Panc1 (cell line): ENCODE measurements around the gene ADAMTS6. TPM values are rescaled to one million over a fixed set of nuclear protein-coding genes. Genes with fewer than 3 reads are reported as not detected.

Source experiments
- ATAC-seq: fragments of 200-7000 bp; cut with Tn5 transposase; 2 replicates; pipeline ENCODE4 v1.9.1; 2020; ENCODE audit warnings: mild to moderate bottlenecking, moderate library complexity
- BruUV-seq: library from RNA; stranded (reverse); fragments of 400-500 nt; replicated peaks from 2 replicates; lab custom pipeline; 2021; lab: Mats Ljungman, UMichigan
- CTCF ChIA-PET: fragments of 300-600 bp; sonication (Branson Sonifier 250); formaldehyde crosslinking; loops from one replicate; lab custom pipeline; 2022; ENCODE audit warnings: antibody characterized with exemption; lab: Charles Lee
- POLR2A ChIA-PET: fragments of 300-600 bp; sonication (Branson Sonifier 250); formaldehyde crosslinking; loops from one replicate; lab custom pipeline; 2022; ENCODE audit warnings: antibody characterized with exemption; lab: Charles Lee
- DNase-seq: peaks from one replicate; pipeline ENCODE4 v3.0.0-alpha.2; 2010; ENCODE audit warnings: low read depth, low spot score
- H3K27ac ChIP-seq: 2 replicates; pipeline ENCODE4 v1.5.1; 2011; ENCODE audit warnings: mild to moderate bottlenecking, low read length, inconsistent platforms
- H3K27me3 ChIP-seq: fragments of 200-500 bp; sonication (Bioruptor generic); 2 replicates; pipeline ENCODE4 v1.6.0; 2014; ENCODE audit warnings: low read length, inconsistent platforms; ENCODE audit not compliant: control insufficient read depth, insufficient read depth
- H3K36me3 ChIP-seq: fragments of 200-500 bp; sonication (Bioruptor generic); 2 replicates; pipeline ENCODE4 v1.5.1; 2014; ENCODE audit warnings: inconsistent platforms, mild to moderate bottlenecking, low read length, moderate library complexity; ENCODE audit not compliant: control insufficient read depth, insufficient read depth
- H3K4me1 ChIP-seq: 2 replicates; pipeline ENCODE4 v1.5.1; 2011; ENCODE audit warnings: inconsistent platforms, mild to moderate bottlenecking, low read length, moderate library complexity; ENCODE audit not compliant: control insufficient read depth, insufficient read depth
- H3K4me3 ChIP-seq, 2 experiments: 2 replicates each; pipeline ENCODE4 v1.5.1; 2011 to 2012; ENCODE audit warnings: low read depth in 2 of 2, low read length in 2 of 2, mild to moderate bottlenecking in 2 of 2, inconsistent platforms in 1 of 2, moderate library complexity in 1 of 2
- H3K9me3 ChIP-seq: fragments of 200-500 bp; sonication (Bioruptor generic); 2 replicates; pipeline ENCODE4 v1.5.1; 2014; ENCODE audit warnings: low read depth, mild to moderate bottlenecking, inconsistent platforms, low read length, moderate library complexity; ENCODE audit not compliant: control insufficient read depth, insufficient read depth
- POLR2AphosphoS5 ChIP-seq: IDR thresholded peaks from 2 replicates; pipeline ENCODE4 v1.6.1; 2012; ENCODE audit warnings: mild to moderate bottlenecking, low read depth, low read length, moderate library complexity
- SIN3A ChIP-seq: IDR thresholded peaks from 2 replicates; pipeline ENCODE4 v1.6.1; 2012; ENCODE audit warnings: low read depth, mild to moderate bottlenecking, low read length, moderate library complexity, borderline replicate concordance; ENCODE audit not compliant: insufficient read depth
- TCF7L2 ChIP-seq: IDR thresholded peaks from 2 replicates; pipeline ENCODE4 v1.6.1; 2011; ENCODE audit warnings: mild to moderate bottlenecking, low read depth, low read length, inconsistent platforms
- in situ Hi-C: cut with HindIII; loops from 2 replicates; pipeline ENCODE4 v1.10.0; 2016; ENCODE audit warnings: low sequenced_read_pairs, low pct_unique_long_range_greater_than_20kb
- intact Hi-C: fragments of 100-400 bp; cut with micrococcal nuclease; formaldehyde crosslinking; loops from one replicate; pipeline ENCODE4 v1.10.0; 2022; ENCODE audit not compliant: unreplicated experiment
- total RNA-seq: library from RNA; stranded (reverse); gene quantifications from one replicate; pipeline ENCODE4 v1.2.1, GENCODE V29; 2021; ENCODE audit not compliant: unreplicated experiment
- TF ChIP-seq, protein P1 (sequence below): fragments of 450-650 bp; IDR thresholded peaks from 2 replicates; pipeline ENCODE4 v1.5.1; 2017; ENCODE audit warnings: mild to moderate bottlenecking
- TF ChIP-seq, protein P2 (sequence below), 2 experiments: IDR thresholded peaks; 2 replicates each; pipeline ENCODE4 v1.6.1; 2011 to 2012; ENCODE audit warnings: low read depth in 2 of 2, control low read depth in 1 of 2, low read length in 1 of 2, mild to moderate bottlenecking in 1 of 2, moderate library complexity in 1 of 2; ENCODE audit not compliant: insufficient read depth in 1 of 2

ADAMTS6 gene
- total RNA-seq, 1 experiment from 2014 or later, result 0.64 TPM

DNA sequence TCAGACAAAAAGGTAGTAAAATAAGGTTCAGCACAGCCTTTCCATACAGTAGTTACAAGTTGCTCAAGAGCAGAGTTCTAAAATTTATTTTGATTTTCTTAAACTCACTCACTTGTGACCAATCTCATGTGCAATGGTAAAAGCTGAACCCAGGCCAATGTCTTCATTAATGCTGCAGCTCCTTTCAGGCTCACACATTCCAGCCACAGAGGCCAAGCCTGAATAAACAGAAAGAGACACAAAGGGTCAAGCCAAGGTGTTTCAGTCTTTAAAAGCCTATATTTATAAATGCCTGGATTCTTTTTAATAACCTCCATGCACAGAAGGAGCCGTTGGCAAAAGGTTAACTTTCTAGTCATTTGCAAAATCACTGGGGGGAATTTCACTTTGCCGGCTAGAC, 152.5 kb downstream of the ADAMTS6 start:
- Histone ChIP-seq H3K36me3 (no peaks in the 10 kb centered on the region; the same call in 1 of the 2 replicates), H3K27ac (no peak overlapping the region), H3K27me3 (no peaks in the 10 kb centered on the region), H3K4me3 (no peak overlapping the region), H3K4me1 (no peaks in the 10 kb centered on the region), H3K9me3 (no peaks in the 10 kb centered on the region)
- intact Hi-C loops (no loop called here), in situ Hi-C loops (no loop called here)
- CTCF ChIA-PET, result no interaction called here
- TF ChIP-seq, protein P1, sequence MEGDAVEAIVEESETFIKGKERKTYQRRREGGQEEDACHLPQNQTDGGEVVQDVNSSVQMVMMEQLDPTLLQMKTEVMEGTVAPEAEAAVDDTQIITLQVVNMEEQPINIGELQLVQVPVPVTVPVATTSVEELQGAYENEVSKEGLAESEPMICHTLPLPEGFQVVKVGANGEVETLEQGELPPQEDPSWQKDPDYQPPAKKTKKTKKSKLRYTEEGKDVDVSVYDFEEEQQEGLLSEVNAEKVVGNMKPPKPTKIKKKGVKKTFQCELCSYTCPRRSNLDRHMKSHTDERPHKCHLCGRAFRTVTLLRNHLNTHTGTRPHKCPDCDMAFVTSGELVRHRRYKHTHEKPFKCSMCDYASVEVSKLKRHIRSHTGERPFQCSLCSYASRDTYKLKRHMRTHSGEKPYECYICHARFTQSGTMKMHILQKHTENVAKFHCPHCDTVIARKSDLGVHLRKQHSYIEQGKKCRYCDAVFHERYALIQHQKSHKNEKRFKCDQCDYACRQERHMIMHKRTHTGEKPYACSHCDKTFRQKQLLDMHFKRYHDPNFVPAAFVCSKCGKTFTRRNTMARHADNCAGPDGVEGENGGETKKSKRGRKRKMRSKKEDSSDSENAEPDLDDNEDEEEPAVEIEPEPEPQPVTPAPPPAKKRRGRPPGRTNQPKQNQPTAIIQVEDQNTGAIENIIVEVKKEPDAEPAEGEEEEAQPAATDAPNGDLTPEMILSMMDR, result no peak
- TF ChIP-seq TCF7L2 (no peak), POLR2AphosphoS5 (no peak), SIN3A (no peak)
- TF ChIP-seq, protein P2, sequence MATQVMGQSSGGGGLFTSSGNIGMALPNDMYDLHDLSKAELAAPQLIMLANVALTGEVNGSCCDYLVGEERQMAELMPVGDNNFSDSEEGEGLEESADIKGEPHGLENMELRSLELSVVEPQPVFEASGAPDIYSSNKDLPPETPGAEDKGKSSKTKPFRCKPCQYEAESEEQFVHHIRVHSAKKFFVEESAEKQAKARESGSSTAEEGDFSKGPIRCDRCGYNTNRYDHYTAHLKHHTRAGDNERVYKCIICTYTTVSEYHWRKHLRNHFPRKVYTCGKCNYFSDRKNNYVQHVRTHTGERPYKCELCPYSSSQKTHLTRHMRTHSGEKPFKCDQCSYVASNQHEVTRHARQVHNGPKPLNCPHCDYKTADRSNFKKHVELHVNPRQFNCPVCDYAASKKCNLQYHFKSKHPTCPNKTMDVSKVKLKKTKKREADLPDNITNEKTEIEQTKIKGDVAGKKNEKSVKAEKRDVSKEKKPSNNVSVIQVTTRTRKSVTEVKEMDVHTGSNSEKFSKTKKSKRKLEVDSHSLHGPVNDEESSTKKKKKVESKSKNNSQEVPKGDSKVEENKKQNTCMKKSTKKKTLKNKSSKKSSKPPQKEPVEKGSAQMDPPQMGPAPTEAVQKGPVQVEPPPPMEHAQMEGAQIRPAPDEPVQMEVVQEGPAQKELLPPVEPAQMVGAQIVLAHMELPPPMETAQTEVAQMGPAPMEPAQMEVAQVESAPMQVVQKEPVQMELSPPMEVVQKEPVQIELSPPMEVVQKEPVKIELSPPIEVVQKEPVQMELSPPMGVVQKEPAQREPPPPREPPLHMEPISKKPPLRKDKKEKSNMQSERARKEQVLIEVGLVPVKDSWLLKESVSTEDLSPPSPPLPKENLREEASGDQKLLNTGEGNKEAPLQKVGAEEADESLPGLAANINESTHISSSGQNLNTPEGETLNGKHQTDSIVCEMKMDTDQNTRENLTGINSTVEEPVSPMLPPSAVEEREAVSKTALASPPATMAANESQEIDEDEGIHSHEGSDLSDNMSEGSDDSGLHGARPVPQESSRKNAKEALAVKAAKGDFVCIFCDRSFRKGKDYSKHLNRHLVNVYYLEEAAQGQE (IDR thresholded peaks at IDR 0.05; ENCODE audit: insufficient read depth in 1 of 2, low read depth in 2 of 2, low read length in 1 of 2), result no peak
- no TSS peak for BruUV-seq
- POLR2A ChIA-PET, result no interaction called here
- DNase-seq, result no peak
- ATAC-seq, result no peak

DNA sequence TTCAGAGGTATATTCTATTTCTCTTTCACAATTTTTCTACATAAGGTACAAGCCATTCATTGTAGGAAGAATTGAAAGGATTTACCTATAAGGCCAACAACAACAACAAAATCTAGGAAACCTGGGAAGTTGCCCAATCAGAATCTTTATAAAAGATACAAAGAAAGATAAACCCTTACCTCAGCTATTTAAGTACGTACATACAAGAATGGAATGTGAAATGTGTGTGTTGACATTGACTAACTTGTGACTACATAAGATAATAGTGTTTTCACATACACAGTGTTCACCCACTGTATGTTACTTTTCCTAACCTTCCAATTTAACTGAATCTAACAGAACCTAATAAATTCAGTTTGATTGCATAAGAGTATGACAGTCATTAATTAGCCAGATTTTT, 154.1 kb downstream of the ADAMTS6 start:
- no TSS peak for BruUV-seq
- no peak for ATAC-seq
- intact Hi-C loops, result no loop called here
- ChIA-PET POLR2A (no interaction called here), CTCF (no interaction called here)
- in situ Hi-C loops, result no loop called here
- Histone ChIP-seq H3K9me3 (no peaks in the 10 kb centered on the region), H3K27ac (no peak overlapping the region), H3K4me1 (no peaks in the 10 kb centered on the region), H3K36me3 (no peaks in the 10 kb centered on the region; the same call in 1 of the 2 replicates), H3K4me3 (no peak overlapping the region), H3K27me3 (no peaks in the 10 kb centered on the region)
- DNase-seq, result no peak
- TF ChIP-seq TCF7L2 (no peak), SIN3A (no peak), POLR2AphosphoS5 (no peak)
- TF ChIP-seq, protein P2 (IDR thresholded peaks at IDR 0.05; ENCODE audit: insufficient read depth in 1 of 2, low read depth in 2 of 2, low read length in 1 of 2), result no peak
- TF ChIP-seq, protein P1, result no peak
